ENCODE results near the gene HPSE2. TPM values are rescaled to one million over a fixed set of nuclear protein-coding genes. Genes with fewer than 3 reads are reported as not detected.

HPSE2 gene
- total and polyA plus RNA-seq, 2 donors (not counting 1 experiment from before 2014, with no cell fraction given), result not detected

DNA sequence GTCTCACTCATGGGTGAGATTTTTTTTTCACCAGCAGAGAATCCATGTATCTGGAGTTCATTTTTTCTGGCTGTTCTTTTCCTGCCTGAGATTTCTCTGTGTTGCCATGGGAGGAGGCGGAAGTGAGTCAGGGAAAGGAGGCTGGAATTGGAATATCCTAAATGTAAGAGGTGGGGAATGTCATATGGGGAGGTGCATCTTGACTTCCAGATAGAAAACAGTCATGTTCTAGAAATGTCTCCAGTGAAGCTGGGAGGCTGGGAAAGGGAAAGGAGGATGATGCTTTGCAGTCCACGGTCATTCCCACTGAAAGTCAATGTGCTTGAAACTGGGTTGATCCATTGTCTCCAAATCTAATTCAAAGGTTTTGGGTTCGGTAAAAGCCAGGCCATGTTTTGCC lies 749.2 kb downstream of the HPSE2 start:
- Mint-ChIP-seq H3K4me3 (no peak overlapping the region), H3K27me3 (peaks cover 10% of the 10 kb centered on the region), H3K27ac (no peak overlapping the region), H3K9me3 (ENCODE audit: insufficient read depth) (no peaks in the 10 kb centered on the region), H3K4me1 (peaks cover 2% of the 10 kb centered on the region)
- H3K4me2 ChIP-seq (replicated peaks; ENCODE audit: low read depth, low read length, poor library complexity, severe bottlenecking), result no peak overlapping the region
- peaks cover 0 to 11% (median 2%) of the 10 kb centered on the region in 4 experiments for H3K27me3 ChIP-seq (replicated peaks in 1 of 4; ENCODE audit: control extremely low read depth in 1 of 4, control insufficient read depth in 3 of 4, insufficient read depth in 4 of 4, low read length in 3 of 4)
- H3K9ac ChIP-seq (ENCODE audit: low read length), result no peak overlapping the region
- ChIA-PET CTCF (no interaction called here), POLR2A (no interaction called here)
- no peaks in the 10 kb centered on the region for H3K79me2 ChIP-seq (ENCODE audit: control insufficient read depth, insufficient read depth, low read length)
- TF ChIP-seq EZH2 (IDR thresholded peaks at IDR 0.05; ENCODE audit: borderline replicate concordance, insufficient read depth, low read depth, low read length, poor library complexity, severe bottlenecking), result no peak
- TF ChIP-seq, protein P1, sequence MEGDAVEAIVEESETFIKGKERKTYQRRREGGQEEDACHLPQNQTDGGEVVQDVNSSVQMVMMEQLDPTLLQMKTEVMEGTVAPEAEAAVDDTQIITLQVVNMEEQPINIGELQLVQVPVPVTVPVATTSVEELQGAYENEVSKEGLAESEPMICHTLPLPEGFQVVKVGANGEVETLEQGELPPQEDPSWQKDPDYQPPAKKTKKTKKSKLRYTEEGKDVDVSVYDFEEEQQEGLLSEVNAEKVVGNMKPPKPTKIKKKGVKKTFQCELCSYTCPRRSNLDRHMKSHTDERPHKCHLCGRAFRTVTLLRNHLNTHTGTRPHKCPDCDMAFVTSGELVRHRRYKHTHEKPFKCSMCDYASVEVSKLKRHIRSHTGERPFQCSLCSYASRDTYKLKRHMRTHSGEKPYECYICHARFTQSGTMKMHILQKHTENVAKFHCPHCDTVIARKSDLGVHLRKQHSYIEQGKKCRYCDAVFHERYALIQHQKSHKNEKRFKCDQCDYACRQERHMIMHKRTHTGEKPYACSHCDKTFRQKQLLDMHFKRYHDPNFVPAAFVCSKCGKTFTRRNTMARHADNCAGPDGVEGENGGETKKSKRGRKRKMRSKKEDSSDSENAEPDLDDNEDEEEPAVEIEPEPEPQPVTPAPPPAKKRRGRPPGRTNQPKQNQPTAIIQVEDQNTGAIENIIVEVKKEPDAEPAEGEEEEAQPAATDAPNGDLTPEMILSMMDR (IDR thresholded peaks at IDR 0.05), result no peak
- H3K36me3 ChIP-seq (replicated peaks in 1 of 2; ENCODE audit: control extremely low read depth in 1 of 2, control insufficient read depth in 1 of 2, extremely low read depth in 1 of 2, insufficient read depth in 2 of 2, low read length in 1 of 2), result no peaks in the 10 kb centered on the region
- H3K4me1 ChIP-seq (ENCODE audit: control insufficient read depth in 2 of 2, insufficient read depth in 2 of 2, low read length in 2 of 2), result no peaks in the 10 kb centered on the region
- no peak overlapping the region for H3K4me3 ChIP-seq (ENCODE audit: control extremely low read depth in 1 of 5, extremely low read depth in 1 of 5, insufficient read depth in 1 of 5, low read depth in 2 of 5, low read length in 4 of 5)
- H3K27ac ChIP-seq (ENCODE audit: low read length in 2 of 2), result no peak overlapping the region
- no peaks in the 10 kb centered on the region for H4K20me1 ChIP-seq (ENCODE audit: control insufficient read depth, insufficient read depth, low read length, poor library complexity, severe bottlenecking)
- ATAC-seq (ENCODE audit: low read depth), result no peak
- H3K9me3 ChIP-seq (ENCODE audit: control extremely low read depth in 1 of 3, control insufficient read depth in 2 of 3, insufficient read depth in 1 of 3, low read length in 2 of 3), result peaks cover 0 to 3% (median 0%) of the 10 kb centered on the region in 3 donors
- H2AFZ ChIP-seq (ENCODE audit: insufficient read depth, low read depth, low read length, poor library complexity, severe bottlenecking), result no peak overlapping the region
- WGBS (ENCODE audit: insufficient coverage), result 78% methylated on average over 2 of the region's 3 CpGs
- DNase-seq, result no peak
- intact Hi-C loops (cut with micrococcal nuclease), result no loop called here

DNA sequence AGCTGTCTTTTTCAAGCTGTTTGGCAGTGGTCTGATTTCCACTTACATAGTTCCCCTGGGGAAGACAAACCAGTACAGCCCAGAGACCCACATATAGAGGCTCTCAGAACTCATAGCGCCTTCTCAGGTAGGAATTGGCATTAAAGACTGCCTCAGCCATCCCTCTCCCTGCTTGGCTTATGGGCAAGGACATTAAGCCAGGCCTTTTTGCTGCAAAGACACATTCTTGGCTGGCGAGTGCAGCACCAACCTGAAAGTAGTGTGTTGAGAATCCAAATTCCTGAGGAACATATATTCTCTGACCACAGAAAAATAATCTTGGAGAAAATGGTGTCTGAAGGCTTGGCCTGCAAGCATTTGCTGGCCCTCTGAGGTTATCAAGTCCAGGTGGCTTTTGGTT lies 749.7 kb downstream of the HPSE2 start:
- Histone ChIP-seq H3K9me3 (ENCODE audit: control extremely low read depth in 1 of 3, control insufficient read depth in 2 of 3, insufficient read depth in 1 of 3, low read length in 2 of 3) (peaks cover 0 to 3% (median 0%) of the 10 kb centered on the region in 3 donors), H2AFZ (ENCODE audit: insufficient read depth, low read depth, low read length, poor library complexity, severe bottlenecking) (no peak overlapping the region), H4K20me1 (ENCODE audit: control insufficient read depth, insufficient read depth, low read length, poor library complexity, severe bottlenecking) (no peaks in the 10 kb centered on the region), H3K4me1 (ENCODE audit: control insufficient read depth in 2 of 2, insufficient read depth in 2 of 2, low read length in 2 of 2) (no peaks in the 10 kb centered on the region), H3K9ac (ENCODE audit: low read length) (no peak overlapping the region), H3K4me3 (ENCODE audit: control extremely low read depth in 1 of 5, extremely low read depth in 1 of 5, insufficient read depth in 1 of 5, low read depth in 2 of 5, low read length in 4 of 5) (no peak overlapping the region), H3K27me3 (replicated peaks in 1 of 4; ENCODE audit: control extremely low read depth in 1 of 4, control insufficient read depth in 3 of 4, insufficient read depth in 4 of 4, low read length in 3 of 4) (peaks cover 0 to 11% (median 2%) of the 10 kb centered on the region in 4 experiments), H3K4me2 (replicated peaks; ENCODE audit: low read depth, low read length, poor library complexity, severe bottlenecking) (no peak overlapping the region), H3K79me2 (ENCODE audit: control insufficient read depth, insufficient read depth, low read length) (no peaks in the 10 kb centered on the region), H3K36me3 (replicated peaks in 1 of 2; ENCODE audit: control extremely low read depth in 1 of 2, control insufficient read depth in 1 of 2, extremely low read depth in 1 of 2, insufficient read depth in 2 of 2, low read length in 1 of 2) (no peaks in the 10 kb centered on the region), H3K27ac (ENCODE audit: low read length in 2 of 2) (no peak overlapping the region)
- peaks cover 2% of the 10 kb centered on the region for H3K4me1 Mint-ChIP-seq
- H3K9me3 Mint-ChIP-seq (ENCODE audit: insufficient read depth), result no peaks in the 10 kb centered on the region
- POLR2A ChIA-PET, result no interaction called here
- CTCF ChIA-PET, result no interaction called here
- no peak for ATAC-seq (ENCODE audit: low read depth)
- H3K4me3 Mint-ChIP-seq, result no peak overlapping the region
- H3K27me3 Mint-ChIP-seq, result peaks cover 10% of the 10 kb centered on the region
- no peak overlapping the region for H3K27ac Mint-ChIP-seq
- WGBS (ENCODE audit: insufficient coverage), result 56% methylated on average over 1 of the region's 2 CpGs
- TF ChIP-seq, protein P1 (IDR thresholded peaks at IDR 0.05), result no peak
- TF ChIP-seq EZH2 (IDR thresholded peaks at IDR 0.05; ENCODE audit: borderline replicate concordance, insufficient read depth, low read depth, low read length, poor library complexity, severe bottlenecking), result no peak
- DNase-seq, result no peak
- intact Hi-C loops (cut with micrococcal nuclease), result no loop called here
